HG03280 (cell line): Measurements from ENCODE around the gene JPH4.

Experiments used
- ATAC-seq: cut with Tn5 transposase; IDR thresholded peaks from one replicate; pipeline ENCODE4 v1.9.1; 2021; ENCODE audit warnings: mild to moderate bottlenecking, moderate library complexity; ENCODE audit not compliant: unreplicated experiment

Gene JPH4

DNA sequence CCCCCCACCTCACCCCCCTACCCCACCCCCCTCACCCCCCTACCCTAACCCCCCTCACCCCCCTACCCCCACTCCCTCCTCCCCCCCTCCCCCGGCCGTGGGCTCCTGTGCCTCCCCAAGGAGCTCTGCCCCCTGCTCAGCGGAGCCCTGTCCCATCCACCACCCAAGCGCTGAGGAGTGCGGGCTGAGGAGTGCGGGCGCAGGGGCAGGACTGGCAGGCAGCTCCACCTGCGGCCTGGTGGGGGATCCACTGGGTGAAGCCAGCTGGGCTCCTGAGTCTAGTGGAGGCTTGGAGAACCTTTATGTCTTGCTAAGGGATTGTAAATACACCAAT is 2.3 kb upstream of the JPH4 start:
- ATAC-seq = no peak

DNA sequence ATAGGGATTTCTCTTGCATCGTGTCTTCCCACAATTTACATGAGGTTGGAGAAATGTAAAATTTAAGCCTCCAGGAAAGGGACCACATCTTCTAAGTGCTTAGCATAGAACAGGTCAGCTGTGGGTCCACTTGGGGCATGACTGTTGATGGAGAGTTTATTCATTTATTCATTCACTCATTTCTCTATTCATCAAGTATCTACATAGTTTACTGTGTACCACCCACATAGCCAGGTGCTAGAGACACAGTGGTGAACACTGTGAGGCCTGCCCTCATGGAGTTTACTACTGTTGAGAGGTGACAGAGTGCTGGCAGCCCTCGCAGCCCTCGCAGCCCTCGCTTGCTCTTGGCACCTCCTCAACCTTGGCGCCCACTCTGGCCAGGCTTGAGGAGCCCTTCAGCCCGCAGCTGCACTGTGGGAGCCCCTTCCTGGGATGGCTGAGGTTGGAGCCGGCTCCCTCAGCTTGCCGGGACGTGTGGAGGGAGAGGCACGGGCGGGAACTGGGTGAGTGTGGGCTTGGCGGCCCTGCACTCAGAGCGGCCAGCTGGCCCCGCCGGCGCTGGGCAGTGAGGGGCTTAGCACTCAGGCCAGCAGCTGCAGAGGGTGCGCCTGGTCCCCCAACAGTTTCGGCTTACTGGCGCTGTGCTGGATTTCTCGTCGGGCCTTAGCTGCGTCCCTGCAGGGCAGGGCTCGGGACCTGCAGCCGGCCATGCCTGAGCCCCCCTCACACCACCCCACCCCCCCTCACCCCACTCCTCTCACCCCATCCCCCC is 1.7 kb upstream of the JPH4 start:
- no peak for ATAC-seq

DNA sequence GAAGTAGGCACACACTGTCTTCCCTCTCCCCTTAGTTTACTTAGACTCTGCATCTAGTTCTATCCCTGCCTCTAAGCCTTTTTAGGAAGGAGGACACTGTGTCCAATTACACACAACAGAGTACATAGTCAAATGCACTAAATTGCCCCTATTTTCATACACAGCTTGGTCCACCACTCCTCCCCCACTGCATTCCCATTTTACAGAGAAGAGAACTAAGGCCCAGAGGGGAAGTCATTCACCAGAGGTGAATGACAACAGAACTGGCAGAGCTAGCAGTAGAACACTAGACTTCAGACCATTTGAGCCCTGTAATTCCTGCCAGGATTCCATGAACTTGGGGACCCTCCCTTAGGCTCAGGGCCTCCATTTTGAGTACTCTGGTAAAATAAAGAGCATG is 1.1 kb upstream of the JPH4 start:
- no peak for ATAC-seq

DNA sequence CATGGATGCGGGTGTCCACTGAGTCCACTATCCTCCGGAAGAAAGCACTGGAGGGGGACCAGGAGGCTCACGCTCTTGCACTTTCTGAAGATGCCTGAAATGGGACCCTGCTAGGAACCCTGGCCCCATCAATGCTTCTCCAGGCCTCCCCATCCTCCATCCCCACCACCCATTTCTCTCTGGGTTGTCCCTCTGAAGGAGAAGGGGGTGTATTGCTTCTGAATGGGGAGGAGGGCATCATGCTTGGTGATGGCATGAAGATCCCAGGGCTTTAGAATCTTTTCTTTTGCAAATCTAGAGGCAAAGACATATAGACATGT is 681 bp upstream of the JPH4 start:
- ATAC-seq = no peak

- ATAC-seq = no peak
Measured at GRCh38 chr14:23577710-23578392, 739 bp downstream of the JPH4 start.

DNA sequence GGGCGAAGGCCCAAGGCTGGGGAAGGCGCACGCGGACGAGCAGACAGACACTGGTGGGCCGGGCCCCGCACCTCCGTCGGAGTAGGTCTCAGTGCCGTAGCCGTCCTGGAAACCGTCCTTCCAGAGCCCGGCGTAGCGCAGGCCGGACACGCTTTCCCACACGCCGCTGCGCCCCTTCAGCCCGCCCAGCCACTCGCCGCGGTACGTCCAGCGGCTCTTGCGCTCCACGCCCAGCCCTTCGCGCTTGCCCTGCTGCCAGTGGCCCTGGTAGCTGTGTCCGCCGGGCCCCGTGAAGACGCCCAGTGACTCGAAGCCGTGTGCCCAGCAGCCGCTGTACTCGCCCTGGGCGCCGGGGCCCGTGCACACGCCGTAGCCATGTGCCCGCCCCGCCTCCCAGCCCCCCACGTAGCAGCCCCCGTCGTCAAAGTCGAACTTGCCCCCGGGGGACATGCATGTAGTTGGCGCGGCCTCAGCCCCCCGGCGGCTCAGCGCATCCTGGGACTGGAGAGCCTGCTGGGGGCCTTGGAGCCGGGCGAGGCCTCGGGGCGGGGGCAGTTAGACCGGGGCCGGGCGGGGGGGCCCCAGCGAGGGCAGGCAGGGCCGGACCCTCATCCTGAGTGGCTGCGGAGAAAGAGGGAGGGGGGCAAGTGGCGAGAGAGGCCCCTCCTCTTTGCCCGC is 1.4 kb downstream of the JPH4 start:
- no peak for ATAC-seq

DNA sequence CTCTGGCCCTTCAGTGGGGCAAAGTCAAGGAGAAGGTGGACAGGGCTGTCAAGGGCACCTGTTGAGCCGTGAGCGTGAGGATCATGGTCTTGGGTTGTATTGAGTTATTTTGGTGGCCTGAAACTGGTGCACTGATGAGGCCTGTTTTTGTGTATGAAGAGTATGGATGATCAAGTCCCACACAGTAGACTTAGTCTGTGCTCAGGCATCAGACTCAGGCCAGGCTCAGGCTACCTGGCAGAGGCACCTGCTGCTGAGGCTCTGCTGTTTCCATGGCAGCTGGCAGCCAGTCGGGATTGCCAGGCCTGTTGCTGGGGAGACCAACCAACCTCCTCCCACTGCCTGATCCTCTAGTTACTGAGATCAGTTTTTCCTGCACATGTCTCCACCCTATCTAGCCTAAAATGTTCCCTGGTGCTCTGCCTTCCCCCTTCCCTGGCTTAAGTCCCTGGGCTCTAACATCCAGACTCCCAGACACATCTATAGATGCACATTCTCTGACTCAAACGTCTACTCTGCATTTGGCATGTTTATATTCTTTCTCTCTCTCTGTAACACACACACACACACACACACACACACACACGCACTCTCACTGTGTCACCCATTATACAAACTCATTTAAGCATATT is 5.1 kb downstream of the JPH4 start:
- no peak for ATAC-seq

- ATAC-seq = no peak
Measured at GRCh38 chr14:23572836-23573235, 5.8 kb downstream of the JPH4 start.

DNA sequence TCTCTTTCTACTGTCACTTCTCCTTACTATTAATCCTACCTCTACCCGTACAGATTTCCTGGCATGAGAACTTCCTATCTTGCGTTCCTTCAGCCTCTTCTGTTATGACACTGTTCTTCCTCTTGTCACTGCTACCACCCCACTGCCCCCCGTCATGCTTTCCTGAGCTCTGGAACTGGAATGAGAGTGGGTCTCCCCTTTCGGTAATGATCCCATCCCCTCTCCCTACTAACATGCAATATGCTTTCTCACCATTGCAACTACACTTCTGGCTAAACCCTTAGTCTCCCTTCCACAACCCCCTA is 6.1 kb downstream of the JPH4 start:
- ATAC-seq = no peak

GRCh38 chr14:23571701-23572523 is 6.7 kb downstream of the JPH4 start:
- ATAC-seq = no peak

- ATAC-seq = no peak
Measured at GRCh38 chr14:23570806-23571483, 7.6 kb downstream of the JPH4 start.

DNA sequence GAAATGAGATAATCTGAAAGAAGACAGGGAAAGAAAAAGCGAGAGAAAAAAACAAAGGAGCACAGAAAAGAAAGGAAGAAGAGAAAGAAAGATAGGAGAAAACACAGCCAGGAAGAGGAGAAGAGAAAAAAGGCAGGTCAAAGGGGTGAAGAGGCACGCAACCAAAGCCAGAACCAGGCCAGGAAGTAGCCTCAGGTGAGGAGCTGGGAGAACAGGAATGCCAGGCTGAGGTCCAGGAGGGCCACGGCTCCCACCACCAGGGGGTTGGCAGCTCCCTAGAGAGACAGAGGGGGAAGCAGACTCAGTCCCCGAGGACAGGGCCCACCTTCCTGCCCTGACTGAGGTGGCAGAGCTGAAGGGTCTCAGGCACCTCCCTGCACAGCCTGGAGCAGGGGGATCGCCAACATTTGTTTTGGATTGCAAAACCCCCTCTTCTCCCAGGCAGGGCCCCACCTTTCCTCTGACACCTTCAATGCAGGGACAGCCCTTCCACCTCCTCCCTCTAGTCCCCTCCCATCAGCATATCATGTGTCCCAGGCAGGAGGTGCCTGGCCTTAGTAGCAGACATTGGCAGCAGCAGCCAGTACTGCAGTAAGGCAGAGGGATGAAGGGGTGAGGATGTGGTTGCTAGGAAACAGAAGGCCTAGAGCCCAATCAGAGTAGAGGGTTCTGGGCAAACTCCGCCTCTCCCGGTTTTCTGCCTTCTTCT is 9.0 kb downstream of the JPH4 start:
- ATAC-seq = no peak

DNA sequence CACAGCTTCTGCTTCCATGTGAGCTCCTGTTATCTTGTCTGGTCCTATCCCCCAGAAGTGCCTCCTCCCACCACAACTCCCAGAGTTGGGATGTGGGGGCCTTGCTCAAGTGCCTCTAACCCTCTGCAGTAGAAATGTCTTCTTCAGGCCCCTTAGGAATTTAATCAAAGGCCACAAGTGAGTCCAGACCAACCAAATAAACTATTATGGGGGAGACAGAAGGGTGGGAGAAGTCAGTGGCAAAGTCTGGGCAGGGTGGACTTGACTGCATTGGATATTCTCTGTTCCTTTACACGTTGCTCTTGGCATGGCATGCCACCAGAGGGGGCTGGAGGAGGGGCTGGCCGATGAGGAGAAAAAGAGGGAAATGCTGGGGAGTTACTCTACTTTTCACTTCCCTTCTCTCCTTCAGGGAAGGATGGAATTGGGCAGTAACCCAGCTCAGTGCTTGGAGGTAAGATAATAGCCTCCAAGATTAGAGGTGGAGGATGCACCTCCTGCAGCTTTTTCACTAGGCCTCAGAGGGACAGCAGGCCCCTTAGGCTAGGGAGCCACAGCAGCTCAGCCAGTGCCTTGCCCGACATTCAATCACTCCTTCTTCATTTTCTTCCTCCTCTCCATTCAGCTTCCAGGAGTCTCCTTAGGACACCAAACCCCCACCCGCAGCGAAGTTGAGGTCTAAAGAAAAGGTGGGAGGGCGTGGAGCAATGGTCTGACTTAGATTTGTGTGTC is 9.8 kb downstream of the JPH4 start:
- ATAC-seq = no peak

GRCh38 chr14:23568021-23568599 is 10.5 kb downstream of the JPH4 start:
- no peak for ATAC-seq

DNA sequence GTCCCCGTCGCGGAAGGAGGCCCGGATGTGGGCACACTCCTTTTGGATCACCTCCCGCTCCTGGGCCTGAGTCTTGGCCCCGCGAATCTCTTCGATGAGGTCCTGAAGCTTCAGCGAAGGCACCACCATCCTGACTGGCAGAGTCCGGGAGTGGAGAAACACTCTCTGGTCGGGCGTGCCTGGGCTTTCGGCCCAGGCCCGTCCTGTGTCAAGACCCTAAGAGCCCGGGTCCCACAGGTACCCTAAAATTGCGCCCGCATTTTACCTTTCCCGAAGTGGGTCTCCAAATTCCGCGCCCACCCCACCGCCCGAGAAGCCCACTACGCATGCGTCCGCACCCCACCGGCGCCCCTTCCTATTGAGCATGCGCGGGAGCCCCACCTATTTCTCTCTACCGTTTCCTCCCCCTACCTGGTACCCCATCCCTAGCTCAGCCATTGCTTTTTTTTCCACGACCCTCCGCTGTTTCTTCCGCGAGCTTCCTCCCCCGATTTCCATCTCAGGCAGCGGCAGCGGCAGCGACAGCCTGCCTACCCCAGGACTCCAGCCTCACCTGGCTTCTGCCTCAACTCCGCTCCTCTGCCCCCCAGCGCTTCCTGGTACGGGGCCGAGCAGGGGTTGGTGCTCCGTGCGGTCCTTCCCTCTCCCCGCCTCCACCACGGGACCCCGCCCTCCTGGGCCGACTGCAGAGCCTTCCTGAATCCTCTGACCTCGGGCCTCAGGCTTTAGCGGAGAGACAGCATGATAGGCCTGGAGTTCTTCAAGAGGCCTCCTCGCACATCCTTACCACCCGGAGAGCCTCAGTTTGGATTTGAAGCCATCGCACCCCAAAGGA is 11.2 kb downstream of the JPH4 start, which contains the start of gene AP1G2:
Gene AP1G2 (minus strand): TSS at position 606 of the 835 bp plus-strand sequence. CDS start 477 bp downstream, at position 129.
- peak; percentile 89 for ATAC-seq

DNA sequence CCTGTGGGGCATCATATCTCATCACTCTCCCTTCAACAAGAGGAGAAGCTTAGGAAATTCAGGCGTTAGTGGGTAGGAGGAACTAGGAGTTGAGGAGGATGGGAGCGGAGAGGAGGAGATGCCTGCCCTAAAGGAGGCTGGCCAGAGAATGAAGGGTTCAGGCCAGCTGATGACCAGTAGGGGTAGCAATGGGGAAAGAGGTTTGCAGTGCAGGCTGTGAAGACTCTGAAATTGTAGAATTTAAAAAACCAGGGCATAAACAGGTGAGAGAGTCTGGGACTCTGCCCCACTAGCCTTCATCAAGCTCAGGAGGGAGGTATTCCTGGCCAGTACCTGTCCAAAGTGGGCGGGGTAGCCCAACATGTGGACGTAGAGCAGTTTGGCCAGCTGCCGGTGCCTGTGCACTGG is 11.8 kb downstream of the JPH4 start:
- no peak for ATAC-seq

DNA sequence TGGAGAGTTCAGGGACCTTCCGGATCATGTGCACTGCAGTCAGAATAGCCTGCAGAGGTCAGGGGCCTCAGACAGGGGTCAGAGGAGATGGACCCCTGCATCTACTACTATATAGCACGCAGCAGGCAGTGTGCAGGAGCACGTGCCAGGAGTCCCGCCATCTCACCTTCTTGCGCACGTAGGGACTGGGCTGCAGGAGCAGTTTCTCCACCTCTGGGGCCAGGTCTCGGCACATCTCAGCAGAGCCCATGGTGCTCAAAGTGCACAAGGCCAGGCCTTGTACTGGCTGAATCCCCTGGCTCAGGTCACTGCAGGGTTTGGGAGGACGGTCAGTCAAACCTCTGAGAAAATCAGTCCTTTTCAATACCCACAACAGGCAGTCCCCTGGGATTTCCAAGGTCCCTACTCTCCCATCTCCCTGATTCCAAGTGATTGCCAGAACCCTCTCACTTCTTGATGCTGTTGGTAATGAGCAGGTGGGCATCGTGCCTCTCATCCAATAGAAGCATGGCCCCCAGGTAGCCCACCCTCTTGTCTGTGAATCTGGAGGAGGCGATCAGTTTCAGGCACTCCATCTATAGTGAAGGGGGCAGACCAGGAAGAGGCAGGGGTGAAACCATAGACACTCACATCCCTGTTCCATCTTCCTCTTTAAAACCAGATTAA is 12.3 kb downstream of the JPH4 start:
- ATAC-seq = no peak
